K562 (cell line): ENCODE data around the gene HOXB6. TPM values are rescaled to one million over a fixed set of nuclear protein-coding genes. Genes with fewer than 3 reads are reported as not detected.

Experiments used
- BRD4 ChIP-seq: fragments of 200-600 bp; sonication (generic); IDR thresholded peaks from 2 replicates; pipeline ENCODE4 v1.6.1; 2017; ENCODE audit warnings: inconsistent platforms
- ETV5 ChIP-seq: sonication (generic); formaldehyde crosslinking; IDR thresholded peaks from 2 replicates; pipeline ENCODE4 v1.4.0; 2020; ENCODE audit warnings: low read depth, mild to moderate bottlenecking, missing genetic modification reagents
- EZH2 ChIP-seq: IDR thresholded peaks from 2 replicates; pipeline ENCODE4 v1.6.1; 2012; ENCODE audit warnings: low read depth, mild to moderate bottlenecking, inconsistent platforms, low read length, borderline replicate concordance
- FOXK2 ChIP-seq, 2 experiments: fragments of 450-650 bp; IDR thresholded peaks in 1 of 2; conservative IDR thresholded peaks in 1 of 2; 2 replicates each; pipeline ENCODE4 v1.6.1; 2016; ENCODE audit warnings: low read depth in 2 of 2, mild to moderate bottlenecking in 1 of 2
- GMEB1 ChIP-seq: fragments of 250-450 bp; sonication (Bioruptor Pico); IDR thresholded peaks from 2 replicates; pipeline ENCODE4 v1.4.0; 2020; ENCODE audit warnings: mild to moderate bottlenecking
- IRF1 ChIP-seq: sonication (generic); formaldehyde crosslinking; IDR thresholded peaks from 2 replicates; pipeline ENCODE4 v1.8.0; 2022; ENCODE audit warnings: missing genetic modification reagents, mild to moderate bottlenecking, borderline replicate concordance
- KAT2B ChIP-seq: IDR thresholded peaks from one replicate; pipeline ENCODE4 v1.6.1; 2012; ENCODE audit warnings: low read depth, mild to moderate bottlenecking, control low read depth, inconsistent platforms, low read length, moderate library complexity
- L3MBTL2 ChIP-seq: fragments of 450-650 bp; IDR thresholded peaks from 2 replicates; pipeline ENCODE4 v1.6.1; 2016; ENCODE audit warnings: mild to moderate bottlenecking, moderate library complexity
- LCOR ChIP-seq: sonication (generic); formaldehyde crosslinking; IDR thresholded peaks from 2 replicates; pipeline ENCODE4 v1.8.0; 2022; ENCODE audit warnings: mild to moderate bottlenecking, missing genetic modification reagents
- NEUROD1 ChIP-seq: fragments of 150-350 bp; IDR thresholded peaks from 2 replicates; pipeline ENCODE4 v1.6.1; 2014; ENCODE audit warnings: borderline replicate concordance, low read length, low read depth; ENCODE audit not compliant: partially characterized antibody
- PPARD ChIP-seq: fragments of 250-450 bp; sonication (Bioruptor Pico); IDR thresholded peaks from 2 replicates; pipeline ENCODE4 v1.8.0; 2022; ENCODE audit warnings: inconsistent platforms, mild to moderate bottlenecking, moderate library complexity
- RCOR1 ChIP-seq, 2 experiments: IDR thresholded peaks; 2 replicates each; pipeline ENCODE4 v1.6.1; 2012; ENCODE audit warnings: low read depth in 2 of 2, low read length in 2 of 2, borderline replicate concordance in 1 of 2, improper control_type of control experiment in 1 of 2
- SMAD4 ChIP-seq: fragments of 250-450 bp; sonication (Bioruptor Pico); conservative IDR thresholded peaks from 2 replicates; pipeline ENCODE4 v1.8.0; 2021; ENCODE audit warnings: inconsistent platforms, mild to moderate bottlenecking, moderate library complexity
- SNRNP70 ChIP-seq: fragments of 200-400 bp; formaldehyde crosslinking; optimal IDR thresholded peaks from 2 replicates; pipeline ENCODE3; 2017; ENCODE audit warnings: low read depth, low read length
- SRSF3 ChIP-seq: fragments of 200-400 bp; formaldehyde crosslinking; IDR thresholded peaks from 2 replicates; pipeline ENCODE4 v1.6.1; 2016; ENCODE audit warnings: mild to moderate bottlenecking, low read length, moderate library complexity; ENCODE audit not compliant: insufficient read depth
- THAP7 ChIP-seq: fragments of 250-450 bp; sonication (Bioruptor Pico); IDR thresholded peaks from 2 replicates; pipeline ENCODE4 v1.5.0; 2021
- ZNF165 ChIP-seq: fragments of 250-450 bp; sonication (Bioruptor Pico); IDR thresholded peaks from 2 replicates; pipeline ENCODE4 v1.4.0; 2020; ENCODE audit warnings: borderline replicate concordance
- ZNF445 ChIP-seq: fragments of 250-450 bp; sonication (Bioruptor Pico); IDR thresholded peaks from 2 replicates; pipeline ENCODE4 v1.4.0; 2020; ENCODE audit warnings: low read depth, mild to moderate bottlenecking, moderate library complexity
- ZNF507 ChIP-seq: conservative IDR thresholded peaks from 2 replicates; pipeline ENCODE4 v1.6.1; 2017; ENCODE audit warnings: missing genetic modification characterization, missing compliant biosample characterization
- ZNF561 ChIP-seq: fragments of 450-650 bp; formaldehyde crosslinking; conservative IDR thresholded peaks from 2 replicates; pipeline ENCODE4 v1.4.0; 2020; ENCODE audit warnings: mild to moderate bottlenecking, moderate library complexity
- polyA plus RNA-seq, 8 experiments: library from polyadenylated mRNA; depleted of rRNA in 4 of 8; stranded (reverse) in 5 of 8; unstranded in 3 of 8; fragments of >200 nt; fragmentation: Nextera tagmentation in 2 of 8; fragmentation: Illumina TruSeq in 1 of 8; extraction: Ambion mirVana in 2 of 8; extraction: Trizol in 1 of 8; gene quantifications; 2 replicates each; pipeline versions ENCODE4 v1.2.1 to v1.2.3, GENCODE V29; 2011 to 2014; ENCODE audit warnings: inconsistent platforms in 1 of 8, missing spikeins in 1 of 8
- total RNA-seq, 7 experiments: library from RNA; depleted of rRNA in 6 of 7; stranded (reverse); fragments of >200 nt in 6 of 7; fragmentation: Illumina TruSeq in 2 of 7; extraction: Trizol in 2 of 7; gene quantifications; 2 replicates each; pipeline versions ENCODE4 v1.2.1 to v1.2.3, GENCODE V29; 2011 to 2021; ENCODE audit warnings: low replicate concordance in 1 of 7
- TF ChIP-seq, protein P1 (sequence below): IDR thresholded peaks from 2 replicates; pipeline ENCODE4 v1.6.1; 2014; ENCODE audit warnings: antibody characterized with exemption
- TF ChIP-seq, protein P2 (sequence below), 2 experiments: fragments of 200-800 bp in 1 of 2; sonication (Bioruptor generic) in 1 of 2; sonication (generic) in 1 of 2; formaldehyde crosslinking in 1 of 2; IDR thresholded peaks in 1 of 2; conservative IDR thresholded peaks in 1 of 2; 2 replicates each; pipeline versions ENCODE4 v1.5.0 to v1.6.1; 2016 to 2020; ENCODE audit warnings: missing compliant biosample characterization in 1 of 2, missing genetic modification characterization in 1 of 2, missing genetic modification reagents in 1 of 2

HOXB6 gene
- total and polyA plus RNA-seq, 9 of the 15 experiments (the other 6 are each of a cell fraction or from before 2014, with no cell fraction given), result 1.2 to 14.8 (median 4.9) TPM

- TF ChIP-seq GMEB1 (CRISPR knock-in tag), result no peak
- no peak for TF ChIP-seq EZH2
- peak; percentile 31; the same call in 1 of the 2 replicates for TF ChIP-seq SMAD4
- no peak for TF ChIP-seq ZNF561 (CRISPR knock-in tag)
- no peak for TF ChIP-seq ZNF165 (CRISPR knock-in tag)
- TF ChIP-seq LCOR (CRISPR knock-in tag), result no peak
- TF ChIP-seq, protein P1, sequence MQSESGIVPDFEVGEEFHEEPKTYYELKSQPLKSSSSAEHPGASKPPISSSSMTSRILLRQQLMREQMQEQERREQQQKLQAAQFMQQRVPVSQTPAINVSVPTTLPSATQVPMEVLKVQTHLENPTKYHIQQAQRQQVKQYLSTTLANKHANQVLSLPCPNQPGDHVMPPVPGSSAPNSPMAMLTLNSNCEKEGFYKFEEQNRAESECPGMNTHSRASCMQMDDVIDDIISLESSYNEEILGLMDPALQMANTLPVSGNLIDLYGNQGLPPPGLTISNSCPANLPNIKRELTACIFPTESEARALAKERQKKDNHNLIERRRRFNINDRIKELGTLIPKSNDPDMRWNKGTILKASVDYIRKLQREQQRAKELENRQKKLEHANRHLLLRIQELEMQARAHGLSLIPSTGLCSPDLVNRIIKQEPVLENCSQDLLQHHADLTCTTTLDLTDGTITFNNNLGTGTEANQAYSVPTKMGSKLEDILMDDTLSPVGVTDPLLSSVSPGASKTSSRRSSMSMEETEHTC, result no peak
- no peak for TF ChIP-seq IRF1 (CRISPR knock-in tag)
- TF ChIP-seq, protein P2, sequence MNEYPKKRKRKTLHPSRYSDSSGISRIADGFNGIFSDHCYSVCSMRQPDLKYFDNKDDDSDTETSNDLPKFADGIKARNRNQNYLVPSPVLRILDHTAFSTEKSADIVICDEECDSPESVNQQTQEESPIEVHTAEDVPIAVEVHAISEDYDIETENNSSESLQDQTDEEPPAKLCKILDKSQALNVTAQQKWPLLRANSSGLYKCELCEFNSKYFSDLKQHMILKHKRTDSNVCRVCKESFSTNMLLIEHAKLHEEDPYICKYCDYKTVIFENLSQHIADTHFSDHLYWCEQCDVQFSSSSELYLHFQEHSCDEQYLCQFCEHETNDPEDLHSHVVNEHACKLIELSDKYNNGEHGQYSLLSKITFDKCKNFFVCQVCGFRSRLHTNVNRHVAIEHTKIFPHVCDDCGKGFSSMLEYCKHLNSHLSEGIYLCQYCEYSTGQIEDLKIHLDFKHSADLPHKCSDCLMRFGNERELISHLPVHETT (CRISPR knock-in tag; conservative IDR thresholded peaks at IDR 0.05 in 1 of 2, IDR thresholded peaks at IDR 0.05 in 1 of 2), result 0 out of 4 replicates have a peak, but pooled peaks of 1 of the 2 experiments have one; percentile 36
- TF ChIP-seq L3MBTL2, result no peak
- TF ChIP-seq BRD4, result no peak
- peak in 1 of 2 experiments; percentile 73; a peak in 3 of 4 replicates for TF ChIP-seq RCOR1 (IDR thresholded peaks at IDR 0.05; ENCODE audit: borderline replicate concordance in 1 of 2, low read depth in 2 of 2, low read length in 2 of 2)
- no peak for TF ChIP-seq PPARD (CRISPR knock-in tag)
- no peak for TF ChIP-seq SRSF3
- no peak for TF ChIP-seq ZNF507 (tag)
- no peak for TF ChIP-seq ETV5
- no peak for TF ChIP-seq THAP7 (CRISPR knock-in tag)
- no peak for TF ChIP-seq KAT2B
- peak; percentile 16 for TF ChIP-seq NEUROD1
- TF ChIP-seq SNRNP70, result no peak
- TF ChIP-seq FOXK2 (conservative IDR thresholded peaks at IDR 0.05 in 1 of 2, IDR thresholded peaks at IDR 0.05 in 1 of 2; ENCODE audit: low read depth in 2 of 2), result no peak
- no peak for TF ChIP-seq ZNF445 (CRISPR knock-in tag)
These were observed 34.3 kb downstream of the HOXB6 start (continued) for GRCh38 chr17:48570325-48571023.
